K562 (cell line): ENCODE measurements around the gene IL20RB. TPM values are rescaled to one million over a fixed set of nuclear protein-coding genes. Genes with fewer than 3 reads are reported as not detected.
A peak's percentile ranks its signal among the peaks of the same experiment; 100 is the strongest.

Experiments used
- HDAC2 ChIP-seq: fragments of 450-650 bp; IDR thresholded peaks from 2 replicates; pipeline ENCODE4 v1.6.1; 2016; ENCODE audit warnings: mild to moderate bottlenecking
- JUND ChIP-seq, 2 experiments: IDR thresholded peaks; 2 replicates in 1 of 2; 3 replicates in 1 of 2; pipeline ENCODE4 v1.6.1; 2011; ENCODE audit warnings: borderline replicate concordance in 2 of 2, low read depth in 2 of 2, low read length in 2 of 2, improper control_type of control experiment in 1 of 2, missing biosample characterization in 1 of 2, missing genetic modification characterization in 1 of 2, missing genetic modification reagents in 1 of 2
- KLF6 ChIP-seq: fragments of 250-450 bp; sonication (Bioruptor Pico); IDR thresholded peaks from 2 replicates; pipeline ENCODE4 v1.4.0; 2020; ENCODE audit warnings: mild to moderate bottlenecking, moderate library complexity, borderline replicate concordance
- SMARCA4 ChIP-seq: fragments of 450-650 bp; IDR thresholded peaks from 2 replicates; pipeline ENCODE4 v1.6.1; 2016
- TFAM ChIP-seq: fragments of 250-450 bp; sonication (Bioruptor Pico); conservative IDR thresholded peaks from 2 replicates; pipeline ENCODE4 v1.5.0; 2021; ENCODE audit warnings: mild to moderate bottlenecking, moderate library complexity
- ZNF174 ChIP-seq: fragments of 250-450 bp; sonication (Bioruptor Pico); IDR thresholded peaks from 2 replicates; pipeline ENCODE4 v1.4.0; 2020; ENCODE audit warnings: mild to moderate bottlenecking
- polyA plus RNA-seq, 8 experiments: library from polyadenylated mRNA; depleted of rRNA in 4 of 8; stranded (reverse) in 5 of 8; unstranded in 3 of 8; fragments of >200 nt; fragmentation: Nextera tagmentation in 2 of 8; fragmentation: Illumina TruSeq in 1 of 8; extraction: Ambion mirVana in 2 of 8; extraction: Trizol in 1 of 8; gene quantifications; 2 replicates each; pipeline versions ENCODE4 v1.2.1 to v1.2.3, GENCODE V29; 2011 to 2014; ENCODE audit warnings: inconsistent platforms in 1 of 8, missing spikeins in 1 of 8
- total RNA-seq, 7 experiments: library from RNA; depleted of rRNA in 6 of 7; stranded (reverse); fragments of >200 nt in 6 of 7; fragmentation: Illumina TruSeq in 2 of 7; extraction: Trizol in 2 of 7; gene quantifications; 2 replicates each; pipeline versions ENCODE4 v1.2.1 to v1.2.3, GENCODE V29; 2011 to 2021; ENCODE audit warnings: low replicate concordance in 1 of 7
- TF ChIP-seq, protein P1 (sequence below): fragments of 200-800 bp; sonication (Bioruptor generic); IDR thresholded peaks from 2 replicates; pipeline ENCODE4 v1.6.1; 2017; ENCODE audit warnings: missing genetic modification characterization, missing compliant biosample characterization
- TF ChIP-seq, protein P2 (sequence below): fragments of 200-400 bp; formaldehyde crosslinking; IDR thresholded peaks from 2 replicates; pipeline ENCODE4 v1.6.1; 2017; ENCODE audit warnings: mild to moderate bottlenecking, low read depth, low read length, moderate library complexity

The IL20RB gene
- total and polyA plus RNA-seq, 9 of the 15 experiments (the other 6 are each of a cell fraction or from before 2014, with no cell fraction given) = 0.77 to 9.9 (median 6.1) TPM

DNA sequence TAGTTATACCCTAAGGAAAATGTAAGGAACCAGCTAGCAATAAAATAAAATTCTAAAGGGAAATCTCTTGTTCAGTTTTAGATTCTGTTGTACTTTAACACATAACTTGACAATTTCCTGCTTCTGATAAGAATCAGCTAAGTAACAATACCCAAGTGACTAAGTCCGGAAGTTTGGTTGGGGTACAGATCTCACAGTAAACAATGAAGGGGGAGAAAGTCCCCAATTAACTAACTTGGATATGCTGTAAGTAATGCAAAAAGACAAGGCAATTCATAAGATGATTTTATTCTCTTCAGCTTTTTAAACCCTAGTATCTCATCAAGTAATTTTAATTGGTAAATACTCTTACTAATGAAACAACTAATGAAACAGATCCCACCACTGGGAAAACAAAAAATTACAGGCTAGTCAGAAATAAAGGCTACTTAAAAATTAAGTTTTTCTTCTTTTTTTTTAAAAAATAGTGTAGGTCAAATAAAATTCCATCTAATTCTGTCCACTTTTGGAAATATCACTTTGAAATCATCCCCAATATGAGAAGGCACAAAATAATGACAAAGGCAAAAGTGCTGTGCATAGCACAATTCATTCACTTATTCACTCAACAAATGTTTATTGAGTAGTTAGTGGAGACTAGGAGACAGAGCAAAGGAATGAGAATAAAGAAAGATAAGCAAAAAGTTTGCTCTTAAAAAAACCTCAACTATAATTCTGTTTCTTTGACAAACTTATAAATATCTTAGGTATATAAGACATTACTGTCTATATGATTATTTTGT lies 37.8 kb upstream of the IL20RB start (continued):
- TF ChIP-seq JUND (IDR thresholded peaks at IDR 0.05; ENCODE audit: borderline replicate concordance, low read depth, low read length) = peak; percentile 13; the same call in 1 of the 2 replicates
- TF ChIP-seq JUND (tag; IDR thresholded peaks at IDR 0.05; ENCODE audit: borderline replicate concordance, low read depth, low read length) = no peak
- TF ChIP-seq, protein P1, sequence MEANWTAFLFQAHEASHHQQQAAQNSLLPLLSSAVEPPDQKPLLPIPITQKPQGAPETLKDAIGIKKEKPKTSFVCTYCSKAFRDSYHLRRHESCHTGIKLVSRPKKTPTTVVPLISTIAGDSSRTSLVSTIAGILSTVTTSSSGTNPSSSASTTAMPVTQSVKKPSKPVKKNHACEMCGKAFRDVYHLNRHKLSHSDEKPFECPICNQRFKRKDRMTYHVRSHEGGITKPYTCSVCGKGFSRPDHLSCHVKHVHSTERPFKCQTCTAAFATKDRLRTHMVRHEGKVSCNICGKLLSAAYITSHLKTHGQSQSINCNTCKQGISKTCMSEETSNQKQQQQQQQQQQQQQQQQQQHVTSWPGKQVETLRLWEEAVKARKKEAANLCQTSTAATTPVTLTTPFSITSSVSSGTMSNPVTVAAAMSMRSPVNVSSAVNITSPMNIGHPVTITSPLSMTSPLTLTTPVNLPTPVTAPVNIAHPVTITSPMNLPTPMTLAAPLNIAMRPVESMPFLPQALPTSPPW (CRISPR knock-in tag) = peak; percentile 20; the same call in 1 of the 2 replicates
- TF ChIP-seq, protein P2, sequence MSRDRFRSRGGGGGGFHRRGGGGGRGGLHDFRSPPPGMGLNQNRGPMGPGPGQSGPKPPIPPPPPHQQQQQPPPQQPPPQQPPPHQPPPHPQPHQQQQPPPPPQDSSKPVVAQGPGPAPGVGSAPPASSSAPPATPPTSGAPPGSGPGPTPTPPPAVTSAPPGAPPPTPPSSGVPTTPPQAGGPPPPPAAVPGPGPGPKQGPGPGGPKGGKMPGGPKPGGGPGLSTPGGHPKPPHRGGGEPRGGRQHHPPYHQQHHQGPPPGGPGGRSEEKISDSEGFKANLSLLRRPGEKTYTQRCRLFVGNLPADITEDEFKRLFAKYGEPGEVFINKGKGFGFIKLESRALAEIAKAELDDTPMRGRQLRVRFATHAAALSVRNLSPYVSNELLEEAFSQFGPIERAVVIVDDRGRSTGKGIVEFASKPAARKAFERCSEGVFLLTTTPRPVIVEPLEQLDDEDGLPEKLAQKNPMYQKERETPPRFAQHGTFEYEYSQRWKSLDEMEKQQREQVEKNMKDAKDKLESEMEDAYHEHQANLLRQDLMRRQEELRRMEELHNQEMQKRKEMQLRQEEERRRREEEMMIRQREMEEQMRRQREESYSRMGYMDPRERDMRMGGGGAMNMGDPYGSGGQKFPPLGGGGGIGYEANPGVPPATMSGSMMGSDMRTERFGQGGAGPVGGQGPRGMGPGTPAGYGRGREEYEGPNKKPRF = no peak
- no peak for TF ChIP-seq HDAC2
- TF ChIP-seq ZNF174 (CRISPR knock-in tag) = no peak
- TF ChIP-seq KLF6 = no peak
- 0 out of 2 replicates have a peak, but pooled peaks have one; percentile 11 for TF ChIP-seq SMARCA4
- no peak for TF ChIP-seq TFAM (CRISPR knock-in tag)
